CD8-positive, alpha-beta memory T cell (primary cell): ENCODE measurements around the gene PIH1D2. TPM values are rescaled to one million over a fixed set of nuclear protein-coding genes. Genes with fewer than 3 reads are reported as not detected.
"Not testable (repeated sequence)": the region's sequence is repeated elsewhere in the genome, so short reads cannot be mapped to it uniquely, and the experiment has no call there.

Experiments used
- CTCF ChIA-PET: fragments of 350-600 bp; sonication (Branson Sonifier 250); formaldehyde crosslinking; loops from one replicate; lab custom pipeline; 2021; ENCODE audit warnings: antibody characterized with exemption; lab: Charles Lee
- POLR2A ChIA-PET: fragments of 350-600 bp; sonication (Branson Sonifier 250); formaldehyde crosslinking; loops from one replicate; lab custom pipeline; 2021; ENCODE audit warnings: antibody characterized with exemption; lab: Charles Lee
- DNase-seq, 5 donors: peaks; one replicate each; pipeline versions ENCODE4 v3.0.0 to v3.0.0-alpha.2; 2020 to 2022; ENCODE audit warnings: mixed read lengths in 1 of 5
- H3K27ac ChIP-seq: one replicate; pipeline ENCODE4 v1.7.0; 2013; ENCODE audit warnings: low read depth, mild to moderate bottlenecking, low read length, moderate library complexity
- H3K27me3 ChIP-seq: 2 replicates; pipeline ENCODE4 v1.7.0; 2013; ENCODE audit warnings: low read length, mild to moderate bottlenecking; ENCODE audit not compliant: insufficient read depth, poor library complexity, severe bottlenecking
- H3K36me3 ChIP-seq: 2 replicates; pipeline ENCODE4 v1.7.0; 2013; ENCODE audit warnings: mild to moderate bottlenecking, low read length, moderate library complexity; ENCODE audit not compliant: insufficient read depth
- H3K4me1 ChIP-seq: 2 replicates; pipeline ENCODE4 v1.7.0; 2013; ENCODE audit warnings: mild to moderate bottlenecking, low read length, moderate library complexity; ENCODE audit not compliant: insufficient read depth
- H3K4me3 ChIP-seq: 2 replicates; pipeline ENCODE4 v1.7.0; 2013; ENCODE audit warnings: mild to moderate bottlenecking, low read length
- H3K9me3 ChIP-seq: 2 replicates; pipeline ENCODE4 v1.7.0; 2013; ENCODE audit warnings: mild to moderate bottlenecking, low read length
- H3K27ac Mint-ChIP-seq, 8 donors: one replicate each; pipeline ENCODE4 v1.8.0; 2020 to 2021; ENCODE audit warnings: mixed read lengths in 8 of 8, mild to moderate bottlenecking in 6 of 8, inconsistent platforms in 3 of 8, moderate library complexity in 3 of 8
- H3K27me3 Mint-ChIP-seq, 2 donors: one replicate each; pipeline ENCODE4 v1.8.0; 2020 to 2021; ENCODE audit warnings: mixed read lengths in 2 of 2, mild to moderate bottlenecking in 1 of 2, moderate library complexity in 1 of 2
- H3K36me3 Mint-ChIP-seq, 3 donors: one replicate each; pipeline ENCODE4 v1.8.0; 2020 to 2021; ENCODE audit warnings: mixed read lengths in 3 of 3, inconsistent platforms in 1 of 3, mild to moderate bottlenecking in 1 of 3
- H3K4me1 Mint-ChIP-seq, 3 donors: one replicate each; pipeline ENCODE4 v1.8.0; 2020 to 2021; ENCODE audit warnings: mixed read lengths in 3 of 3, inconsistent platforms in 1 of 3, mild to moderate bottlenecking in 1 of 3
- H3K4me3 Mint-ChIP-seq, 7 donors: one replicate each; pipeline ENCODE4 v1.8.0; 2020 to 2021; ENCODE audit warnings: mixed read lengths in 7 of 7, mild to moderate bottlenecking in 6 of 7, moderate library complexity in 4 of 7, inconsistent platforms in 2 of 7
- H3K9me3 Mint-ChIP-seq, 5 donors: one replicate each; pipeline ENCODE4 v1.8.0; 2020 to 2022; ENCODE audit warnings: mixed read lengths in 5 of 5, mild to moderate bottlenecking in 3 of 5, moderate library complexity in 2 of 5, inconsistent platforms in 1 of 5
- polyA plus RNA-seq: library from polyadenylated mRNA; unstranded; fragments of 300-500 nt; fragmentation: Illumina TruSeq; gene quantifications from one replicate; pipeline ENCODE4 v1.2.3, GENCODE V29; 2021
- total RNA-seq, 2 experiments: library from RNA; stranded (reverse); gene quantifications; one replicate each; pipeline ENCODE4 v1.2.3, GENCODE V29; 2021

Gene PIH1D2
- total and polyA plus RNA-seq, 3 experiments from 2014 or later = 0.38 to 0.57 TPM; not detected in 1

- H3K9me3 ChIP-seq = no peaks in the 10 kb centered on the region
- ChIA-PET POLR2A (no interaction called here), CTCF (no interaction called here)
- no peak overlapping the region for H3K27ac Mint-ChIP-seq
- H3K4me1 ChIP-seq = no peaks in the 10 kb centered on the region
- peaks cover 11 to 19% (median 13%) of the 10 kb centered on the region in 3 donors for H3K4me1 Mint-ChIP-seq
- no peak overlapping the region for H3K4me3 Mint-ChIP-seq
- no peak overlapping the region for H3K27ac ChIP-seq
- H3K36me3 Mint-ChIP-seq = peaks cover 30 to 81% (median 50%) of the 10 kb centered on the region in 3 donors
- H3K27me3 Mint-ChIP-seq = no peaks in the 10 kb centered on the region
- H3K9me3 Mint-ChIP-seq = no peaks in the 10 kb centered on the region
- peaks cover 15% of the 10 kb centered on the region for H3K36me3 ChIP-seq
- H3K4me3 ChIP-seq = no peak overlapping the region
- no peaks in the 10 kb centered on the region for H3K27me3 ChIP-seq
- no peak for DNase-seq
These were observed 23.1 kb downstream of the PIH1D2 start for GRCh38 chr11:112050721-112051120.

GRCh38 chr11:112049777-112050176 is 24.0 kb downstream of the PIH1D2 start:
- no peaks in the 10 kb centered on the region for H3K4me1 ChIP-seq
- Mint-ChIP-seq H3K4me3 (no peak overlapping the region), H3K36me3 (peaks cover 30 to 85% (median 48%) of the 10 kb centered on the region in 3 donors), H3K27me3 (no peaks in the 10 kb centered on the region), H3K4me1 (peaks cover 11 to 19% (median 13%) of the 10 kb centered on the region in 3 donors), H3K27ac (peak overlapping the region in 1 of 8 donors; percentile 37), H3K9me3 (no peaks in the 10 kb centered on the region)
- H3K27ac ChIP-seq = no peak overlapping the region
- H3K9me3 ChIP-seq = no peaks in the 10 kb centered on the region
- peaks cover 20% of the 10 kb centered on the region for H3K36me3 ChIP-seq
- H3K4me3 ChIP-seq = no peak overlapping the region
- ChIA-PET POLR2A (no interaction called here), CTCF (no interaction called here)
- no peaks in the 10 kb centered on the region for H3K27me3 ChIP-seq
- DNase-seq = no peak

GRCh38 chr11:112048256-112048655 is 25.6 kb downstream of the PIH1D2 start:
- H3K27me3 ChIP-seq, H3K9me3 Mint-ChIP-seq, H3K4me1 ChIP-seq, H3K27me3 Mint-ChIP-seq, H3K27ac ChIP-seq, H3K4me3 ChIP-seq, H3K4me3 Mint-ChIP-seq, CTCF ChIA-PET, DNase-seq, H3K9me3 ChIP-seq: not testable (repeated sequence)
- H3K4me1 Mint-ChIP-seq = peaks cover 11 to 19% (median 13%) of the 10 kb centered on the region in 3 donors
- H3K36me3 Mint-ChIP-seq = peaks cover 30 to 84% (median 49%) of the 10 kb centered on the region in 3 donors
- POLR2A ChIA-PET = interaction anchor here (0.6 kb wide), 1 partner anchor 22 kb away, joined by 4 read pairs; no protein-coding TSS in a partner anchor
- peak overlapping the region in 2 of 8 donors; percentile 25 to 47 for H3K27ac Mint-ChIP-seq
- H3K36me3 ChIP-seq = peaks cover 22% of the 10 kb centered on the region

- H3K36me3 ChIP-seq = peaks cover 16% of the 10 kb centered on the region
- H3K27me3 ChIP-seq, CTCF ChIA-PET: not testable (repeated sequence)
These were observed 27.2 kb downstream of the PIH1D2 start for GRCh38 chr11:112046647-112047046.

GRCh38 chr11:112044961-112045360 is 28.9 kb downstream of the PIH1D2 start:
- Mint-ChIP-seq H3K27ac (no peak overlapping the region), H3K36me3 (peaks cover 20 to 86% (median 31%) of the 10 kb centered on the region in 3 donors), H3K4me1 (peaks cover 16 to 28% (median 22%) of the 10 kb centered on the region in 3 donors), H3K9me3 (no peaks in the 10 kb centered on the region), H3K4me3 (no peak overlapping the region), H3K27me3 (no peaks in the 10 kb centered on the region)
- H3K4me1 ChIP-seq = no peaks in the 10 kb centered on the region
- H3K27me3 ChIP-seq = no peaks in the 10 kb centered on the region
- no peak overlapping the region for H3K27ac ChIP-seq
- ChIA-PET POLR2A (no interaction called here), CTCF (no interaction called here)
- no peak for DNase-seq
- no peaks in the 10 kb centered on the region for H3K9me3 ChIP-seq
- H3K4me3 ChIP-seq = no peak overlapping the region
- peaks cover 13% of the 10 kb centered on the region for H3K36me3 ChIP-seq

More at GRCh38 chr11:112046647-112047046, 27.2 kb downstream of the PIH1D2 start:
- POLR2A ChIA-PET, H3K4me1 ChIP-seq, H3K9me3 Mint-ChIP-seq, DNase-seq, H3K4me3 ChIP-seq, H3K27me3 Mint-ChIP-seq, H3K27ac ChIP-seq, H3K9me3 ChIP-seq, H3K4me3 Mint-ChIP-seq: not testable (repeated sequence)
- Mint-ChIP-seq H3K36me3 (peaks cover 30 to 87% (median 38%) of the 10 kb centered on the region in 3 donors), H3K4me1 (peaks cover 14 to 25% (median 18%) of the 10 kb centered on the region in 3 donors), H3K27ac (peak overlapping the region in 1 of 8 donors; percentile 39)

- no peaks in the 10 kb centered on the region for H3K4me1 ChIP-seq
- H3K9me3 ChIP-seq = no peaks in the 10 kb centered on the region
- H3K4me3 ChIP-seq = no peak overlapping the region
- Mint-ChIP-seq H3K4me1 (peaks cover 10 to 17% (median 15%) of the 10 kb centered on the region in 3 donors), H3K27me3 (no peaks in the 10 kb centered on the region), H3K36me3 (peaks cover 20 to 84% (median 26%) of the 10 kb centered on the region in 3 donors), H3K27ac (peak overlapping the region in 2 of 8 donors; percentile 6 to 12), H3K4me3 (no peak overlapping the region), H3K9me3 (no peaks in the 10 kb centered on the region)
- DNase-seq = no peak
- ChIA-PET POLR2A (no interaction called here), CTCF (no interaction called here)
- peaks cover 18% of the 10 kb centered on the region for H3K36me3 ChIP-seq
- no peaks in the 10 kb centered on the region for H3K27me3 ChIP-seq
- H3K27ac ChIP-seq = no peak overlapping the region
These were observed 30.9 kb downstream of the PIH1D2 start for GRCh38 chr11:112042961-112043304.

- H3K4me3 Mint-ChIP-seq = no peak overlapping the region
- Histone ChIP-seq H3K27ac (no peak overlapping the region), H3K36me3 (peaks cover 24% of the 10 kb centered on the region), H3K4me1 (no peaks in the 10 kb centered on the region), H3K4me3 (no peak overlapping the region), H3K9me3 (no peaks in the 10 kb centered on the region), H3K27me3 (no peaks in the 10 kb centered on the region)
- H3K36me3 Mint-ChIP-seq = peaks cover 15 to 84% (median 23%) of the 10 kb centered on the region in 3 donors
- peaks cover 8 to 14% (median 11%) of the 10 kb centered on the region in 3 donors for H3K4me1 Mint-ChIP-seq
- ChIA-PET CTCF (no interaction called here), POLR2A (no interaction called here)
- H3K9me3 Mint-ChIP-seq = no peaks in the 10 kb centered on the region
- peak overlapping the region in 2 of 8 donors; percentile 12 to 20 for H3K27ac Mint-ChIP-seq
- no peaks in the 10 kb centered on the region for H3K27me3 Mint-ChIP-seq
- DNase-seq = no peak
These were observed 31.5 kb downstream of the PIH1D2 start for GRCh38 chr11:112042161-112042960.

GRCh38 chr11:112037527-112037926 is 36.3 kb downstream of the PIH1D2 start:
- peaks cover 12 to 68% (median 14%) of the 10 kb centered on the region in 3 donors for H3K36me3 Mint-ChIP-seq
- ChIA-PET CTCF (no interaction called here), POLR2A (no interaction called here)
- Histone ChIP-seq H3K27me3 (no peaks in the 10 kb centered on the region), H3K27ac (no peak overlapping the region), H3K4me1 (no peaks in the 10 kb centered on the region), H3K4me3 (no peak overlapping the region), H3K9me3 (no peaks in the 10 kb centered on the region), H3K36me3 (peaks cover 17% of the 10 kb centered on the region)
- peak overlapping the region in 2 of 8 donors; percentile 14 to 32 for H3K27ac Mint-ChIP-seq
- no peaks in the 10 kb centered on the region for H3K9me3 Mint-ChIP-seq
- H3K4me3 Mint-ChIP-seq = no peak overlapping the region
- no peaks in the 10 kb centered on the region for H3K27me3 Mint-ChIP-seq
- H3K4me1 Mint-ChIP-seq = peaks cover 8 to 16% (median 16%) of the 10 kb centered on the region in 3 donors
- DNase-seq = no peak
